K562 (cell line): Measurements from ENCODE around the gene STEEP1. TPM values are rescaled to one million over a fixed set of nuclear protein-coding genes. Genes with fewer than 3 reads are reported as not detected.

ENCODE experiments used
- ARNT ChIP-seq, 2 experiments: fragments of 450-650 bp; IDR thresholded peaks; 2 replicates each; pipeline ENCODE4 v1.6.1; 2016; ENCODE audit warnings: mild to moderate bottlenecking in 1 of 2
- CREB3L1 ChIP-seq: fragments of 450-650 bp; IDR thresholded peaks from 2 replicates; pipeline ENCODE4 v1.6.1; 2014; ENCODE audit warnings: low read depth, mild to moderate bottlenecking, moderate library complexity, borderline replicate concordance
- CREM ChIP-seq: IDR thresholded peaks from 2 replicates; pipeline ENCODE4 v1.6.1; 2014; ENCODE audit warnings: antibody characterized with exemption, low read depth
- DEAF1 ChIP-seq: fragments of 450-650 bp; formaldehyde crosslinking; IDR thresholded peaks from 2 replicates; pipeline ENCODE4 v1.4.0; 2020; ENCODE audit warnings: mild to moderate bottlenecking, moderate library complexity
- DIDO1 ChIP-seq: fragments of 450-650 bp; IDR thresholded peaks from 2 replicates; pipeline ENCODE4 v1.6.1; 2016; ENCODE audit warnings: low read depth, missing biosample characterization, missing genetic modification characterization
- ESRRA ChIP-seq: fragments of 450-650 bp; IDR thresholded peaks from 2 replicates; pipeline ENCODE4 v1.6.1; 2014; ENCODE audit warnings: low read depth, mild to moderate bottlenecking, moderate library complexity, borderline replicate concordance
- HDAC2 ChIP-seq: fragments of 450-650 bp; IDR thresholded peaks from 2 replicates; pipeline ENCODE4 v1.6.1; 2016; ENCODE audit warnings: mild to moderate bottlenecking
- HMG20A ChIP-seq: fragments of 450-650 bp; formaldehyde crosslinking; conservative IDR thresholded peaks from 2 replicates; pipeline ENCODE4 v1.4.0; 2020; ENCODE audit warnings: mild to moderate bottlenecking, mixed read lengths
- MAFG ChIP-seq: fragments of 450-650 bp; conservative IDR thresholded peaks from 2 replicates; pipeline ENCODE4 v1.6.1; 2016; ENCODE audit warnings: missing genetic modification characterization, missing compliant biosample characterization
- MAX ChIP-seq: sonication (generic); formaldehyde crosslinking; IDR thresholded peaks from 2 replicates; pipeline ENCODE4 v1.9.0; 2022; ENCODE audit warnings: mild to moderate bottlenecking, missing genetic modification reagents
- MCM7 ChIP-seq, 2 experiments: fragments of 450-650 bp; IDR thresholded peaks; 2 replicates each; pipeline ENCODE4 v1.6.1; 2016 to 2018
- MYC ChIP-seq, 2 experiments: fragments of 250-450 bp in 1 of 2; sonication (Bioruptor Pico) in 1 of 2; IDR thresholded peaks; 2 replicates each; pipeline versions ENCODE4 v1.5.1 to v1.6.1; 2012 to 2021; ENCODE audit warnings: low read depth in 2 of 2, borderline replicate concordance in 1 of 2, improper control_type of control experiment in 1 of 2, low read length in 1 of 2, mild to moderate bottlenecking in 1 of 2, moderate library complexity in 1 of 2
- NCOA4 ChIP-seq: fragments of 450-650 bp; IDR thresholded peaks from 2 replicates; pipeline ENCODE4 v1.6.1; 2018; ENCODE audit warnings: mild to moderate bottlenecking; ENCODE audit not compliant: partially characterized antibody
- NRF1 ChIP-seq, 2 experiments: fragments of 450-650 bp; IDR thresholded peaks in 1 of 2; conservative IDR thresholded peaks in 1 of 2; 2 replicates each; pipeline ENCODE4 v1.6.1; 2014; ENCODE audit warnings: mild to moderate bottlenecking in 2 of 2
- POLR3A ChIP-seq: IDR thresholded peaks from 2 replicates; pipeline ENCODE4 v1.6.1; 2011; ENCODE audit warnings: borderline replicate concordance, mild to moderate bottlenecking, moderate library complexity; ENCODE audit not compliant: insufficient read length, insufficient read depth; ENCODE audit errors: extremely low read depth
- POU5F1 ChIP-seq: fragments of 150-350 bp; IDR thresholded peaks from 2 replicates; pipeline ENCODE4 v1.6.1; 2014; ENCODE audit warnings: borderline replicate concordance, low read length, low read depth, mild to moderate bottlenecking; ENCODE audit not compliant: partially characterized antibody
- SMAD4 ChIP-seq: fragments of 250-450 bp; sonication (Bioruptor Pico); conservative IDR thresholded peaks from 2 replicates; pipeline ENCODE4 v1.8.0; 2021; ENCODE audit warnings: inconsistent platforms, mild to moderate bottlenecking, moderate library complexity
- TBP ChIP-seq: optimal IDR thresholded peaks from 2 replicates; pipeline ENCODE3; 2011; ENCODE audit warnings: low read depth, low read length, improper control_type of control experiment
- polyA plus RNA-seq, 8 experiments: library from polyadenylated mRNA; depleted of rRNA in 4 of 8; stranded (reverse) in 5 of 8; unstranded in 3 of 8; fragments of >200 nt; fragmentation: Nextera tagmentation in 2 of 8; fragmentation: Illumina TruSeq in 1 of 8; extraction: Ambion mirVana in 2 of 8; extraction: Trizol in 1 of 8; gene quantifications; 2 replicates each; pipeline versions ENCODE4 v1.2.1 to v1.2.3, GENCODE V29; 2011 to 2014; ENCODE audit warnings: inconsistent platforms in 1 of 8, missing spikeins in 1 of 8
- total RNA-seq, 7 experiments: library from RNA; depleted of rRNA in 6 of 7; stranded (reverse); fragments of >200 nt in 6 of 7; fragmentation: Illumina TruSeq in 2 of 7; extraction: Trizol in 2 of 7; gene quantifications; 2 replicates each; pipeline versions ENCODE4 v1.2.1 to v1.2.3, GENCODE V29; 2011 to 2021; ENCODE audit warnings: low replicate concordance in 1 of 7
- TF ChIP-seq, protein P1 (sequence below), 2 experiments: fragments of 450-650 bp; IDR thresholded peaks; 2 replicates each; pipeline ENCODE4 v1.6.1; 2018; ENCODE audit warnings: mild to moderate bottlenecking in 2 of 2, low read depth in 1 of 2; ENCODE audit not compliant: partially characterized antibody in 2 of 2

Gene STEEP1
- total and polyA plus RNA-seq, 9 of the 15 experiments (the other 6 are each of a cell fraction or from before 2014, with no cell fraction given), result 15.0 to 73.7 (median 40.3) TPM

GRCh38 chrX:119565107-119565663, at the start of gene STEEP1 (continued):
- TF ChIP-seq MAX (CRISPR knock-in tag), result peak; percentile 72
- TF ChIP-seq SMAD4, result peak; percentile 65
- TF ChIP-seq, protein P1, sequence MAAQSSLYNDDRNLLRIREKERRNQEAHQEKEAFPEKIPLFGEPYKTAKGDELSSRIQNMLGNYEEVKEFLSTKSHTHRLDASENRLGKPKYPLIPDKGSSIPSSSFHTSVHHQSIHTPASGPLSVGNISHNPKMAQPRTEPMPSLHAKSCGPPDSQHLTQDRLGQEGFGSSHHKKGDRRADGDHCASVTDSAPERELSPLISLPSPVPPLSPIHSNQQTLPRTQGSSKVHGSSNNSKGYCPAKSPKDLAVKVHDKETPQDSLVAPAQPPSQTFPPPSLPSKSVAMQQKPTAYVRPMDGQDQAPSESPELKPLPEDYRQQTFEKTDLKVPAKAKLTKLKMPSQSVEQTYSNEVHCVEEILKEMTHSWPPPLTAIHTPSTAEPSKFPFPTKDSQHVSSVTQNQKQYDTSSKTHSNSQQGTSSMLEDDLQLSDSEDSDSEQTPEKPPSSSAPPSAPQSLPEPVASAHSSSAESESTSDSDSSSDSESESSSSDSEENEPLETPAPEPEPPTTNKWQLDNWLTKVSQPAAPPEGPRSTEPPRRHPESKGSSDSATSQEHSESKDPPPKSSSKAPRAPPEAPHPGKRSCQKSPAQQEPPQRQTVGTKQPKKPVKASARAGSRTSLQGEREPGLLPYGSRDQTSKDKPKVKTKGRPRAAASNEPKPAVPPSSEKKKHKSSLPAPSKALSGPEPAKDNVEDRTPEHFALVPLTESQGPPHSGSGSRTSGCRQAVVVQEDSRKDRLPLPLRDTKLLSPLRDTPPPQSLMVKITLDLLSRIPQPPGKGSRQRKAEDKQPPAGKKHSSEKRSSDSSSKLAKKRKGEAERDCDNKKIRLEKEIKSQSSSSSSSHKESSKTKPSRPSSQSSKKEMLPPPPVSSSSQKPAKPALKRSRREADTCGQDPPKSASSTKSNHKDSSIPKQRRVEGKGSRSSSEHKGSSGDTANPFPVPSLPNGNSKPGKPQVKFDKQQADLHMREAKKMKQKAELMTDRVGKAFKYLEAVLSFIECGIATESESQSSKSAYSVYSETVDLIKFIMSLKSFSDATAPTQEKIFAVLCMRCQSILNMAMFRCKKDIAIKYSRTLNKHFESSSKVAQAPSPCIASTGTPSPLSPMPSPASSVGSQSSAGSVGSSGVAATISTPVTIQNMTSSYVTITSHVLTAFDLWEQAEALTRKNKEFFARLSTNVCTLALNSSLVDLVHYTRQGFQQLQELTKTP (IDR thresholded peaks at IDR 0.05; ENCODE audit: low read depth in 1 of 2, partially characterized antibody in 2 of 2), result peak in 1 of 2 experiments; percentile 24
- TF ChIP-seq HDAC2, result 0 out of 2 replicates have a peak, but pooled peaks have one; percentile 35
- TF ChIP-seq NCOA4, result no peak
- peak in 1 of 2 experiments; percentile 43; a peak in 1 of 4 replicates for TF ChIP-seq ARNT (IDR thresholded peaks at IDR 0.05)
- no peak for TF ChIP-seq DEAF1 (CRISPR knock-in tag)
- no peak for TF ChIP-seq MCM7 (IDR thresholded peaks at IDR 0.05)
- TF ChIP-seq POU5F1, result no peak
- no peak for TF ChIP-seq HMG20A
- TF ChIP-seq TBP, result peak; percentile 66
- peak; percentile 22; the same call in 1 of the 2 replicates for TF ChIP-seq ESRRA
- no peak for TF ChIP-seq POLR3A
- TF ChIP-seq DIDO1 (tag), result peak; percentile 78; the same call in 1 of the 2 replicates
- peak; percentile 81 for TF ChIP-seq MYC (IDR thresholded peaks at IDR 0.05; ENCODE audit: low read depth, low read length)
- no peak for TF ChIP-seq MYC (CRISPR knock-in tag; IDR thresholded peaks at IDR 0.05; ENCODE audit: borderline replicate concordance, low read depth)
- TF ChIP-seq CREB3L1, result peak; percentile 37; the same call in 1 of the 2 replicates
- TF ChIP-seq MAFG, result no peak
- peak; percentile 18 to 44; a peak in 1 of 4 replicates for TF ChIP-seq NRF1 (conservative IDR thresholded peaks at IDR 0.05 in 1 of 2, IDR thresholded peaks at IDR 0.05 in 1 of 2)
- TF ChIP-seq CREM, result peak; percentile 99
